ENCODE data around the gene ZNF683.

Gene ZNF683

DNA sequence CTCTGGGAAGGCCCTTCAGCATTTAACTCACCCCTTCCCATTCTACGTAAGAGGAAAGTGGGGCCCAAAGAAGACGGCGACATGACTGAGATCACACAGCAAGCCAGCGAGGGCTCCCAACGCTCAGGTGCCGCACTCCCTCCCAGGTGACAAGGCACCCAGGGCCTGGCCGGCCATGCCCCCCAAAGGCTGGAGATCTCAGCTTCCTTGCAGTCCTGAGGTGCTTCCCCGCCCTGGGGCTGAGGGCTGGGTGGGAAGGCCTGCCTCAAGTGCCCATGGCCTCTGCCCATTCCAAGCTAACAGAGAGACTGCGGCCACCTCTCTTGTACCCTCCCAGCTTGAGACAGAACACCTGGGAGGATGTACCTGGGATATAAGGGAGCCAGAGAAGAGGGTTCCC, 17.6 kb downstream of the ZNF683 start:
- ChIA-PET POLR2A (no interaction called here), CTCF (interaction anchor here (1.4 kb wide), 1 partner anchor 9 kb away, joined by 12 read pairs; no protein-coding TSS in a partner anchor)
- no peak for DNase-seq (ENCODE audit: extremely low spot score)
- TF ChIP-seq, protein P1, sequence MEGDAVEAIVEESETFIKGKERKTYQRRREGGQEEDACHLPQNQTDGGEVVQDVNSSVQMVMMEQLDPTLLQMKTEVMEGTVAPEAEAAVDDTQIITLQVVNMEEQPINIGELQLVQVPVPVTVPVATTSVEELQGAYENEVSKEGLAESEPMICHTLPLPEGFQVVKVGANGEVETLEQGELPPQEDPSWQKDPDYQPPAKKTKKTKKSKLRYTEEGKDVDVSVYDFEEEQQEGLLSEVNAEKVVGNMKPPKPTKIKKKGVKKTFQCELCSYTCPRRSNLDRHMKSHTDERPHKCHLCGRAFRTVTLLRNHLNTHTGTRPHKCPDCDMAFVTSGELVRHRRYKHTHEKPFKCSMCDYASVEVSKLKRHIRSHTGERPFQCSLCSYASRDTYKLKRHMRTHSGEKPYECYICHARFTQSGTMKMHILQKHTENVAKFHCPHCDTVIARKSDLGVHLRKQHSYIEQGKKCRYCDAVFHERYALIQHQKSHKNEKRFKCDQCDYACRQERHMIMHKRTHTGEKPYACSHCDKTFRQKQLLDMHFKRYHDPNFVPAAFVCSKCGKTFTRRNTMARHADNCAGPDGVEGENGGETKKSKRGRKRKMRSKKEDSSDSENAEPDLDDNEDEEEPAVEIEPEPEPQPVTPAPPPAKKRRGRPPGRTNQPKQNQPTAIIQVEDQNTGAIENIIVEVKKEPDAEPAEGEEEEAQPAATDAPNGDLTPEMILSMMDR (IDR thresholded peaks at IDR 0.05; ENCODE audit: control extremely low read depth, extremely low read depth, low read depth, missing control alignments), result no peak

DNA sequence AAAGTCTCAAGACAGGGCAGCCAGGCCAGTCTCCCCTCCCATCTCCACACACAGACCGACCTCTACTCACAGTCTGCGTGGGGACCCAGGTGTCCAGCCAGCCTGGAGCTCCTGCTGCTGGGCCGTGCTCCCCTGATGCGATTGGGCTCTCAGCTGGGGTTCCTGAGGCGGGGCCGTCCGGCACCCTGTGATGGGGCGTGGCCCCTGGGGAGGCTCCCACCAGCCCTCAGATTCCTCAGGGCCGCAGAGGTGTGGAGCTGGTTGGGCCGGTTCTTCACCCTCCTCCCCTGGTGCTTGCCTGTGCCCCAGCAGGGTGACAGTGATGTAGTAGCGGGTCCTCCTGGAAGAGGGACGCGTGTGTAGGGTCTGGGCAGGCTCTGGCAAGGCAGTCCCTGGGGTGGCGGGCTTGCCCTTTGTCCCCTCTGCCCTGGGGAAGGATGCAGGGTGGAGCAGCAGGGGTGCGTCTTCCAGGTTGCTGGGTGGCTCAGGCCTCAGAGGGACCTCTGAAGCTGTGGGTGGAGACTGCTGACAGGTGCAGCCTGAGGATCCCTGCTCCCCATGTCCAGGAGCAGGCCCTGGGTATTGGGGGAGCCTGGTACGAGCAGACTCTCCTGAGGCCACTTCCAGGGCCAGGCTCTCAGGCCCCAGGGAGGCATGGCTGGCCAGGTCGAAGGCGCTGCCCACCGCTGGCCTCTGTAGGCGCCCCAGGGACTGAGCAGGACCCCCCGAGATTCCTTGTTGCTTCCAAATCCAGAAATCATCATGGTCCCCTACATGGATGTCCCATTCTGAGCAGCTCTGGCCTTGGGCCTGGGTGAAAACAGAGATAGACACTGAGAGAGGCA, 18.4 kb downstream of the ZNF683 start, which contains the start of gene CRYBG2:
Gene CRYBG2 (minus strand): TSS at position 155 of the 845 bp plus-strand sequence. CDS start 7,473 bp downstream, outside the sequence.
- TF ChIP-seq, protein P1 (IDR thresholded peaks at IDR 0.05; ENCODE audit: control extremely low read depth, extremely low read depth, low read depth, missing control alignments), result no peak
- ChIA-PET CTCF (interaction anchor here (1.1 to 1.5 kb wide), 3 partner anchors 10 to 63 kb away, joined by 3 to 12 read pairs (median 4); no protein-coding TSS in a partner anchor), POLR2A (no interaction called here)
- DNase-seq (ENCODE audit: extremely low spot score), result no peak

- CTCF ChIA-PET, result interaction anchor here (1.1 to 1.5 kb wide), 2 partner anchors 57 to 64 kb away, joined by 3 to 4 read pairs; no protein-coding TSS in a partner anchor
- TF ChIP-seq, protein P1 (IDR thresholded peaks at IDR 0.05; ENCODE audit: control extremely low read depth, extremely low read depth, low read depth, missing control alignments), result no peak
- POLR2A ChIA-PET, result no interaction called here
- DNase-seq (ENCODE audit: extremely low spot score), result no peak
Observed at GRCh38 chr1:26353210-26353859, 19.2 kb downstream of the ZNF683 start.

- ChIA-PET POLR2A (no interaction called here), CTCF (interaction anchor here (5.5 kb wide), 1 partner anchor 12 kb away, joined by 30 read pairs; no protein-coding TSS in a partner anchor)
- TF ChIP-seq, protein P1 (IDR thresholded peaks at IDR 0.05; ENCODE audit: control extremely low read depth, extremely low read depth, low read depth, missing control alignments), result no peak
- DNase-seq (ENCODE audit: extremely low spot score), result no peak
Observed at GRCh38 chr1:26352338-26352679, 20.2 kb downstream of the ZNF683 start.

DNA sequence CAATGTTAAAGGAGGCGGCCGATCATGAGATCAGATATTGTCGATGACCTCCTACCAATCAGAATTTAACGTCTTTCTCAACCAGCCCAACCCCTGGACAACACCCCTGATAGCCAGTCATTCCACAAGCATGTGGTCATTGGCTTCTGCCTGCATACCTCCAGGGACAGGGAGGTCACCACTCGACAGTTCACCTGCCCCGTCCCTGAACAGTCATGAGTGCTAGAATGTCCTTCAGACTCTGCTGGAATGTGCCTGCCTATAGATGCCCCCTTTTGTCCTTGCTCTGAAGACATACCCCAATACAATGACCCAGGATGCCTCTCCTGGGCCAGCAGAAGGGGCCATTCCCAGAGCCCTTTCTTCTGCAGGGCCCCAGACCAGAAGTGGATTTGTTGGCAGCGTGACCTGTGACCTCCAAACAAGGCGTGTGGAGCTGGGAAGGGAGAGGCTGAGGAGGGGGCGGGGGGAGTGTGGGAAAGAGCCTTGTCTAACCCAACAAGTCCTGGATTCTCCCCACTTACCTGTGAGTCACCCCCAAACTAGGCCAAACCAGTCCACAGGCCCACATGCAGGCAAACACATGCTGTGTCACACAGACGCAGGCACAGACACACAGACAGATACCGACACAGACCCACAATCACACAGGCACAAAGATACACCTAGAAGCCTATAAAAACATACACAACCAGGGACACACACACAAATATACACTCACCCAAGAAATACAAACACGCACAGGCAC, 20.8 kb downstream of the ZNF683 start:
- ChIA-PET CTCF (interaction anchor here (1.0 to 5.5 kb wide), 2 partner anchors 12 to 66 kb away, joined by 3 to 30 read pairs; no protein-coding TSS in a partner anchor), POLR2A (no interaction called here)
- no peak for DNase-seq (ENCODE audit: extremely low spot score)
- TF ChIP-seq, protein P1 (IDR thresholded peaks at IDR 0.05; ENCODE audit: control extremely low read depth, extremely low read depth, low read depth, missing control alignments), result no peak

Data from GM10248 (cell line).